Activated CD8-positive, alpha-beta memory T cell treated with anti-CD3 and anti-CD28 coated beads, Interleukin-2, amount 50 U/mL, for 4 hours (primary cell): Measurements from ENCODE around the gene PDLIM3.
"Not testable (repeated sequence)": the region's sequence is repeated elsewhere in the genome, so short reads cannot be mapped to it uniquely, and the experiment has no call there.

Source experiments
- DNase-seq: peaks from one replicate; pipeline ENCODE4 v3.0.0-alpha.2; 2020

The PDLIM3 gene, protein sequence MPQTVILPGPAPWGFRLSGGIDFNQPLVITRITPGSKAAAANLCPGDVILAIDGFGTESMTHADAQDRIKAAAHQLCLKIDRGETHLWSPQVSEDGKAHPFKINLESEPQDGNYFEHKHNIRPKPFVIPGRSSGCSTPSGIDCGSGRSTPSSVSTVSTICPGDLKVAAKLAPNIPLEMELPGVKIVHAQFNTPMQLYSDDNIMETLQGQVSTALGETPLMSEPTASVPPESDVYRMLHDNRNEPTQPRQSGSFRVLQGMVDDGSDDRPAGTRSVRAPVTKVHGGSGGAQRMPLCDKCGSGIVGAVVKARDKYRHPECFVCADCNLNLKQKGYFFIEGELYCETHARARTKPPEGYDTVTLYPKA

DNA sequence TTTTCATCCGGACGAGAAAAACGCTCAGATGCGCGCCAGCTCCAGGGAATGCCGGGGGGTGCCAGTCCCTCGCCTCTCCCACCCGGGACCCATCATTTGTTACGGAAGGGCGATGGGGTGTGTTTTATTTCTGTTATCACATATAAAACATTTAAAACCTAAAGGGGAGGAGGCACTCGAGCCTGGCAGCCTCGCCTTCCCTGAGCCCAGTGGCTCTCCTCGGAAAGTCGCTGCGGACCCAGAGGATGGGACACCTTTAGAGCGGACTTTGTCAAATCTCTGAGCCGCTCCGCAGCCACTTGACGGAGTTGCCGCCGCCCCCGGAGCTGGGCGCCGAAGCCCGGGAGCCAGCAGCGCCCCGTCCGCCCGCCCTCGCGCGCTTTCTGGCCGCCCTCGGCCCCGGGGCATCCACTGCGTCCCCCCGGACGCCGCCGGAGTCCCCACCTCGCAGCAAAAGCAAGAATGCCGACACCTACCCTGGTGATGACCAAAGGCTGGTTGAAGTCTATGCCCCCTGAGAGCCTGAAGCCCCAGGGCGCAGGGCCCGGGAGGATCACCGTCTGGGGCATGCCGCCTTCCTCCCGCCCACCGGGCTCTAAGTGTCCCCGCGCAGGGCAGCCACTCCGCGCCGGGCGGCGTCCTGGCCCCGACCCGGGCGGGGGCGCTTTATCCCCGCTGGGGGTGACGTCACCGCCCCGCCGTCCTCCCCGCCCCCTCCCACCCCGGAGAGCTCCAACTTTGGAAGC, at the start of gene PDLIM3:
TSS of gene PDLIM3 (minus strand) at position 642 of the 746 bp plus-strand sequence. CDS start at position 569, 73 bp downstream.
- DNase-seq: no peak

- no peak for DNase-seq
Observed at GRCh38 chr4:185583813-185584212, 48.5 kb upstream of the PDLIM3 start.

- no peak for DNase-seq
Observed at GRCh38 chr4:185582651-185583400, 47.5 kb upstream of the PDLIM3 start.

DNA sequence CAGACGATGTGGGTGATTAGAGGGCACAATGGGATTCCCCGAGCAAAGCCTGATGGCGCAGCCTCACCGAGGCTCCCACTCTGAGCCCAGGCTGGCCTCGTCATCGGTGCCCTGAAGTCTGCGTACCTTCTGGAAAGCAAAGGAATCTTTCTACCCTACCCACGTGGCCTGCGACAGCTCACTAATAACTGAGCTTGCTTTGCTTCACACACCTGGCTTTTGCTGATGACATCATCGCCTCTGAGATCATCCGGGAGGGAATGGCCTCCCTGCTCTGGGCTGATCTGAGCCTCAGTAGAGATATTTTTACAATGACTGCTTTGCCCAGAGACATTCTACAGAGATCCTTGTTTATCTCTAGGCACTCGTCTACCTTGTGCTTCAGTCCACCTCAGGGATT, 45.4 kb upstream of the PDLIM3 start:
- DNase-seq: no peak

DNA sequence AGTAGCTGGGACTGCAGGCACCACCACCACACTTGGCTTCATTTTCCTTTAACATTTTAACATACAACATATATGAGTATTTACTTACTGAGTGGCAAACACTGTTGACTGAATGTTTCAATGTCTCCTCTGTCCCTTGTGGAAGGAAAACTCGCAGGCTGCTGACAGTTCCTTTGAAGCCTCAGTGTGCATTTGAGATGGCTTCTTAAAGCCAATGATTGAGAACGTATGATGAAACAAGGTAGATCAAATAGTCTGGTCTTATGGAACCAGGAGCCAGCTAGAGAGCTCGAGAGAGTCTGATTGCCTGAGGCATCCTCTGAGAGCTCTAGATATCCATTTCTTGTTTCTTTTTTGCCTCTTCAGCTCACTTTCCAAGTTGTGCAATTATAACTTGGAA, 43.0 kb upstream of the PDLIM3 start:
- DNase-seq: no peak

DNA sequence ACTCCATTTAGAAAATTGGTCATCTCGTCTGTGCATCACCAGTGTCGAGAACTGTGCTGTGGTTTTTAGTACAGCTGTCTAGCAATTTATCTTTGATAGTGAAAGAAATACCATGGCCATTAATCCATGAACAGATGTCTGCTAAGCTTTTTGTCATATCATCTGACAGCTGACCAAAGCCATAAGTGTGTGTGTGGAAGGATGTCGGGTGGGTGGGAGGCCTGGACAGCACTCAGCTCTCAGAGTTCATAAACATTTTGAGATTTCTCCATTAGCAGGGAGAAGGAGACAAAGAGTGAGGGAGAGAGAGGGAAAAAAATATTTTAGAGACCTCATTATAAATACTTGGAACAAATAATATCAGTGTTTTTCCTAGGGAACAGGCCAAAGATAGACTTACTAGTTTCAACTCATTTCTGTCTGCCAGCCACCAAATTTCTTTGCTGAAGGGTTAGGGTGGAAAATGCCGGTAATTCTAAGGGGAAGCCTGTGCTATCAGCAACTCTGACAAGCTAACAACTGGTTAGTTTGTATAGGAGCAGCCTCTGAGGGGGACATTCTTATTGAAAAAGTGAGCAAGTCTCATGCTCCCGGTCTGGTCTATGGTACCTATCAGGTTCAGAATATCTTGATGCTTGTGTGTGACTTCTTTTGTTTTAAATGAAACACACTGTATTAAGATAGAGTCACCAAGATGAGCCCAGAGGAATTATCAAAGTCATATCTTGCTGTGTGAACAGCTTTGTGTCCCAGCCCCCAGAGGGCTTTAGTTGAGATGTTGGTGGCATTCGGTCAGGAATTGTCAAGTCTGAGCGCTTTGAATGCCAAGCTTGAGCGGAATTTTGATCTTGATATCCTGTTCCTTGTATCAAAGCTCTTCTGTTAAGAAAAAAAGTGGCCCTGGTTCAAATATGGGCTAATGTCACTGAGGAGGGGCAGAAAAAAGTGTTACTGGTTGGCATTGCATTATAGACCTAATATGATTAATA, 41.9 kb upstream of the PDLIM3 start:
- no peak for DNase-seq

DNA sequence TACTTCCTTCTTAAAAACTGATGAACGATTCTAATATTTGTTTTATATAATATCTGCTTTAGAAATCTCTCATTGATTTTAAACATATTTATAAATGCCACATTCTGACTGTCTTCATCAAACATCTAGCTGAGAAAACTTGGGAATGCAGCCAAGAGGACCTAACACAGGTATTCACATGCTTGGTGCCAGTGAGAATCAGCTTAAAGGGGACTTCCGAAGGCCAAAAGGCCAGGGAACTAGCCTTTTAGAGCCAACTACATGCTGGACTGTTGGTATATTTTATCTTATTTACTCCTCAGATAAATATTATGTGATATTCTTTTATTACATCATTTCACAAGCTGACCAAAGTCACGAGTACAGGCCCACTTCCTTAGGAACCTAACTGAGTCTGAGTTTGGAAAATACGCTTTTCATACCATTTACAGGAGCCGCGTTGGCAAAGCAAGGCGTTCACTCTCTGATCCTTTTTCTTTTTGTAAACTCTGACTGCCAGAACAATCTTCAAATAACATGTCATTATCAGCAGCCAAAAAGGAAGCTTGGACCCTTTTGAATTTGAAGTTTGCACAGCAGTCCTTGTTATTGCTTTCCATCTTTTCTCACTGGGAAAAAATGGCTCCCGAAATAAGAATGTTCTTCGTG, 41.1 kb upstream of the PDLIM3 start:
- no peak for DNase-seq

- DNase-seq: no peak
Observed at GRCh38 chr4:185573651-185574199, 38.4 kb upstream of the PDLIM3 start.

GRCh38 chr4:185570727-185571126, 35.4 kb upstream of the PDLIM3 start:
- DNase-seq: no peak

GRCh38 chr4:185567381-185568376, 32.4 kb upstream of the PDLIM3 start:
- DNase-seq: no peak

GRCh38 chr4:185566972-185567371, 31.7 kb upstream of the PDLIM3 start:
- DNase-seq: no peak

GRCh38 chr4:185566425-185566824, 31.1 kb upstream of the PDLIM3 start:
- DNase-seq: no peak

- no peak for DNase-seq
Observed at GRCh38 chr4:185565696-185566095, 30.4 kb upstream of the PDLIM3 start.

- DNase-seq: no peak
Observed at GRCh38 chr4:185564349-185564748, 29.0 kb upstream of the PDLIM3 start.

DNA sequence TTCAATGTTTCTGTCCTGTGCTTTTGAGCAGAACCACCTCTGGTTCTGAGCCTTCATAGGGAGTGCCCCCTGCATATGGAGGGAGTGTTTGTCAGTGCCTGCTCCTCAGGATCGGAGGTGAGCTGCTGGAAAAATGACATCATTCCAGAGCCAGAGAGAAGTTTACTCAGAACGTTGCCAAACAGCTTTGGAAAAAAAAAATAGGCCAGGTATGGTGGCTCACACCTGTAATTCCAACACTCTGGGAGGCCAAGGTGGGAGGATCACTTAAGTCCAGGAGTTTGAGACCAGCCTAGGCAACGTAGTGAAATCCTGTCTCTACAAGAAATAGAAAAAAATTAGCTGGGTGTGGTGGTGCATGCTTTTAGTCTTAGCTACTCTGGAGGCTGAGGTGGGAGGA, 27.2 kb upstream of the PDLIM3 start:
- no peak for DNase-seq

DNA sequence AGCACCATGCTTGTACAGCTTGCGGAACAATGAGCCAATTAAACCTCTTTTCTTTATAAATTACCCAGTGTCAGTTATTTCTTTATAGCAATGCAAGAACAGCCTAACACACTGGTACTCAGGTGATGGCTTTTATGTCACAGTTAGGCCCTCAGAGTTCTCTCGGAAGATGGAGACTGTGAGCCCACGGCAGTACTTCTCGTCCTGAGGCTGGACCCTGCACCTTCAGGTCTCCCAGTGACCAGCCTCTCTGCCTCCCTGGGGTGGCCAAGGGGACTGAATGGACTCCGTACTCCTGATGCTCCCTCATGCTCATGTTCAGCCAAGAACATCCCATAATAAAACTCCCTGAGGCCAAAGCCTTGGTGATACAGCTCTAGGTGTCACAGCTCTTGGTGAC, 25.0 kb upstream of the PDLIM3 start:
- no peak for DNase-seq

DNA sequence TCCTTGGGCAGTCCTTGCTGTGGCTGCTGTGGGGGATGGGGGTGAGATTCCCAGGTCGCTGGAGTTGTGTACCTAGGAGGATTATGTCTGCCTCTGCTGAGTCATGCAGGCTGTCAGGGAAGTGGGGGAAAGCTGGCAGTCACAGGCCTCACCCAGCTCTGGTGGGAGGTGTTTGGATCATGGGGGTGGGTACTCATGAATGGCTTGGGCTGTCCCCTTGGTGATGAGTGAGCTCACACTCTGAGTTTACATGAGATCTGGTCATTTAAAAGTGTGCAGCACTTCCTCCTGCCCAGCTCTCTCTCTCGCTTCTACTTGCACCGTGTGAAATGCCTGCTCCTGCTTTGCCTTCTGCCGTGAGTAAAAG, 24.6 kb upstream of the PDLIM3 start:
- no peak for DNase-seq

- DNase-seq: not testable (repeated sequence)
Observed at GRCh38 chr4:185559251-185559914, 24.1 kb upstream of the PDLIM3 start.

- DNase-seq: no peak
Observed at GRCh38 chr4:185554365-185555126, 19.2 kb upstream of the PDLIM3 start.
